BJ (cell line): ENCODE results near the gene TKTL2. TPM values are rescaled to one million over a fixed set of nuclear protein-coding genes. Genes with fewer than 3 reads are reported as not detected.

ENCODE experiments used
- CTCF ChIA-PET: fragments of 350-600 bp; formaldehyde crosslinking; extraction: SDS; loops from one replicate; lab custom pipeline; 2021; ENCODE audit warnings: antibody characterized with exemption, inconsistent platforms; lab: Yijun Ruan, JAX
- POLR2A ChIA-PET: fragments of 300-600 bp; sonication (Branson Sonifier 250); formaldehyde crosslinking; extraction: SDS; loops from one replicate; lab custom pipeline; 2021; ENCODE audit warnings: antibody characterized with exemption; lab: Charles Lee
- DNase-seq: peaks from one replicate; pipeline ENCODE4 v3.0.0-alpha.2; 2011; ENCODE audit warnings: low read depth
- H3K27me3 ChIP-seq: 2 replicates; pipeline ENCODE4 v1.6.0; 2011; ENCODE audit warnings: low read length; ENCODE audit not compliant: control insufficient read depth, insufficient read depth
- H3K36me3 ChIP-seq: 2 replicates; pipeline ENCODE4 v1.5.1; 2011; ENCODE audit warnings: low read length; ENCODE audit not compliant: control insufficient read depth, insufficient read depth
- H3K4me3 ChIP-seq: 2 replicates; pipeline ENCODE4 v1.5.1; 2011; ENCODE audit warnings: low read depth, mild to moderate bottlenecking, control low read depth, low read length
- CTCF ChIP-seq: IDR thresholded peaks from 2 replicates; pipeline ENCODE4 v1.5.1; 2011; ENCODE audit warnings: low read depth, mild to moderate bottlenecking, control low read depth, inconsistent platforms, low read length, moderate library complexity; ENCODE audit not compliant: insufficient read depth
- polyA minus RNA-seq: library from RNA; depleted of rRNA, polyadenylated mRNA; stranded (reverse); fragments of >200 nt; gene quantifications from 2 replicates; pipeline ENCODE4 v1.2.3, GENCODE V29; 2011; rRNA and poly(A)+ RNA removed
- polyA plus RNA-seq: library from polyadenylated mRNA; depleted of rRNA; stranded (reverse); fragments of >200 nt; gene quantifications from 2 replicates; pipeline ENCODE4 v1.2.3, GENCODE V29; 2011; rRNA removed

TKTL2 gene
- polyA plus RNA-seq (not detected in 2 replicates), polyA minus RNA-seq (not detected in 2 replicates)

- ChIA-PET CTCF (interaction anchor here (0.5 kb wide), 1 partner anchor 22 kb away, joined by 3 read pairs; no protein-coding TSS in a partner anchor), POLR2A (no interaction called here)
- Histone ChIP-seq H3K4me3 (no peak within 1 kb of the TSS), H3K27me3 (no peaks in the 10 kb centered on the region), H3K36me3 (no peaks in the 10 kb centered on the region)
- no peak for DNase-seq
- no peak for TF ChIP-seq CTCF
These were observed at the start of gene TKTL2 for GRCh38 chr4:163473576-163473975. TSS of gene TKTL2 (minus strand) at chr4:163473754. CDS start at chr4:163473734, 20 bp downstream.

- Histone ChIP-seq H3K4me3 (no peak overlapping the region), H3K36me3 (peaks cover 5% of the 10 kb centered on the region; the same call in 1 of the 2 replicates), H3K27me3 (no peaks in the 10 kb centered on the region)
- no peak for TF ChIP-seq CTCF
- no peak for DNase-seq
- CTCF ChIA-PET = no interaction called here
- POLR2A ChIA-PET = no interaction called here
These were observed 41.6 kb upstream of the TKTL2 start for GRCh38 chr4:163515198-163515597.

GRCh38 chr4:163505374-163505773 lies 31.8 kb upstream of the TKTL2 start:
- DNase-seq = no peak
- CTCF ChIA-PET = interaction anchor here (1.9 kb wide), 1 partner anchor 9 kb away, joined by 6 read pairs; no protein-coding TSS in a partner anchor
- TF ChIP-seq CTCF = no peak

GRCh38 chr4:163500586-163500985 lies 27.0 kb upstream of the TKTL2 start:
- POLR2A ChIA-PET = no interaction called here
- CTCF ChIA-PET = interaction anchor here (1.2 kb wide), 1 partner anchor 15 kb away, joined by 3 read pairs; no protein-coding TSS in a partner anchor
- no peak for DNase-seq
- no peaks in the 10 kb centered on the region for H3K36me3 ChIP-seq
- no peak overlapping the region for H3K4me3 ChIP-seq
- no peaks in the 10 kb centered on the region for H3K27me3 ChIP-seq
- TF ChIP-seq CTCF = no peak

More at GRCh38 chr4:163505374-163505773, 31.8 kb upstream of the TKTL2 start:
- POLR2A ChIA-PET = no interaction called here
- H3K4me3 ChIP-seq = no peak overlapping the region
- H3K36me3 ChIP-seq = peaks cover 1% of the 10 kb centered on the region; the same call in 1 of the 2 replicates
- H3K27me3 ChIP-seq = no peaks in the 10 kb centered on the region

- POLR2A ChIA-PET = no interaction called here
These were observed 22.3 kb upstream of the TKTL2 start for GRCh38 chr4:163495900-163496299.

More at GRCh38 chr4:163495900-163496299, 22.3 kb upstream of the TKTL2 start:
- DNase-seq = no peak
- CTCF ChIA-PET = interaction anchor here (0.7 to 1.3 kb wide), 6 partner anchors 8 to 262 kb away, joined by 3 to 4 read pairs (median 3); no protein-coding TSS in a partner anchor
- Histone ChIP-seq H3K27me3 (no peaks in the 10 kb centered on the region), H3K36me3 (no peaks in the 10 kb centered on the region), H3K4me3 (peak overlapping the region; percentile 65)
- no peak for TF ChIP-seq CTCF
